ENCODE data around the gene LIMS2.

The LIMS2 gene

DNA sequence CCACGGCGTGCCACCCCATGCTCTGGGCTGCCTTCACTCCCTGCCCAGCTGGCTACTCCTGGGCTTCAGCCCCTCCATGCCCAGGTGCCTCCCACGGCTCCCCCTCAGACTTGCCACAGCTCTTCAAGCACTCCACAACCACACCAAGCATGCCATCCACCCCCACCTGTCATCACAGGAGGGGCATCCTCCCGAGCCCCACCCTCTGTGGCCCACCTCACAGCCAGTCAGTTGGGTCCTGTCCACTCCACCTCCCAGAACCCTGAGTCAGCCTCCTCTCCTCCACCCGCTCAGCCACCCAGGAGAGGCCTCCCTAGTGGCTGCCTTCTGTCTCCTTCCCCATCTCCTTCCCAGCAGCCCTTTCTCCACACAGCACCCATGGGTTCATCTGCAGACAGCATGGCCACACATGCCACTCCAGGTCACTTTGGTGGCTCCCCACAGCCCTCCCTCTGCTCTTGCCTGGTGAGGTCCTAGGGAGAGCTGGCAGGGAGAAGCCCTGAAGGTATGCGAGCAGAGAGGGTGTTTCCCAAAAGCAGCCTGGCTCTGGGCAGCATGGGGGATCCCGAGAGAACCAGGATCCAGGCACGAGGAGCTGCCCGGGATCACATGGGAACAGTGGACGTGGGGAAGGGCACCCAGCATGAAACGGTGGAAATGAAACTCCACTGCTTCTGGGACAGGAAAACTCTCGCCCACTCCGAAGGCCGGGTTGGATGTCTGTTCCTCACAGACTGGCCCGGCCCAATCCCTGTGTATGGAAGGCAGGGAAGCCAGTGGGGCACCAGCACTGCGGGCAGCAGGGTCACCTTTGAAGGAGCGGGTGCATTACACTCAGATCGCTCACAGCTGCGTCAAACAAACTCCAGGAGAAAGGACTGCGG lies 2.7 kb downstream of the LIMS2 start:
- H3K27ac ChIP-seq (ENCODE audit: low read depth, low read length), result no peak overlapping the region
- H3K9me3 ChIP-seq (ENCODE audit: control insufficient read depth, insufficient read depth, low read length), result no peaks in the 10 kb centered on the region
- H3K36me3 ChIP-seq (ENCODE audit: control insufficient read depth, insufficient read depth, low read length), result no peaks in the 10 kb centered on the region
- H3K4me1 ChIP-seq (ENCODE audit: control insufficient read depth, insufficient read depth, low read length), result peaks cover 8% of the 10 kb centered on the region
- H3K9ac ChIP-seq (ENCODE audit: low read depth, low read length), result no peak overlapping the region
- peaks cover 47% of the 10 kb centered on the region for H3K27me3 ChIP-seq (ENCODE audit: control insufficient read depth, insufficient read depth, low read length)
- H3K4me3 ChIP-seq (ENCODE audit: low read depth, low read length), result no peak overlapping the region

DNA sequence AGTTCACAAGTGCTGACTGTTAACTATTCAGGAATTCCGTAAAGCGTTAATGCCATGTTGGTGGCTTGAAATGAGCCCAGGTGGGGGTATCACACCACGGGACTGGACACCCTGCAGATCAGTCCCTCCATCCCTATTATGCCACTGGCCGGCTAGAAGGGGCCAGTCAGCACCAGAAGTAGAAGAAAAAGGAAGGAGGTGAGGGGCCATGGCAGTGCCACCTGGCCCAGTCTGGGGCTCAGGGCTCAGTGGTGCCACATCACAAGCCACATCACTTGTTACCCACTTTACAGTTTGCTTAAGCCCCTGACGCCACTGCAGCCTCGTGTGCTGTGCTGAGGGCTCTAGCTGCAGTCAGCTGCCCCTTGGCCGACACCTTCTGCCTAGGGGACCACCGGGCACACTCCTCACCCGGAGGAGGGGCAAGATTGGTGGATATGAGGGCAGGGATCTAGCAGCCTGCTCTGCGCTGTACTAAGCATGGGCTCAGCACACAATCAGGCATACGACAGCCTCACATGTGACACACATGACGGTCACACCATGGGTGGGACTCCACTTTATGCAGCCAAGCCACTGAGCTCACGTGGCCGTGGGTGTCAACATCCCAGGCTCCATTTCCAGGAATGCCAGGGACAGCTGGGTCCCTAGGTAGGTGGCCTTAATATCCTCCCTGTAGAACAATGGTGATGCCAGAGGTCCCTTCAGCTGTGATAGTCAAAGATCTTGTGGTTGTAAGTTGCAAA lies 3.6 kb downstream of the LIMS2 start:
- no peak overlapping the region for H3K27ac ChIP-seq (ENCODE audit: low read depth, low read length)
- peaks cover 40% of the 10 kb centered on the region for H3K27me3 ChIP-seq (ENCODE audit: control insufficient read depth, insufficient read depth, low read length)
- no peak overlapping the region for H3K4me3 ChIP-seq (ENCODE audit: low read depth, low read length)
- peaks cover 8% of the 10 kb centered on the region for H3K4me1 ChIP-seq (ENCODE audit: control insufficient read depth, insufficient read depth, low read length)
- H3K36me3 ChIP-seq (ENCODE audit: control insufficient read depth, insufficient read depth, low read length), result no peaks in the 10 kb centered on the region
- H3K9ac ChIP-seq (ENCODE audit: low read depth, low read length), result no peak overlapping the region
- H3K9me3 ChIP-seq (ENCODE audit: control insufficient read depth, insufficient read depth, low read length), result no peaks in the 10 kb centered on the region

DNA sequence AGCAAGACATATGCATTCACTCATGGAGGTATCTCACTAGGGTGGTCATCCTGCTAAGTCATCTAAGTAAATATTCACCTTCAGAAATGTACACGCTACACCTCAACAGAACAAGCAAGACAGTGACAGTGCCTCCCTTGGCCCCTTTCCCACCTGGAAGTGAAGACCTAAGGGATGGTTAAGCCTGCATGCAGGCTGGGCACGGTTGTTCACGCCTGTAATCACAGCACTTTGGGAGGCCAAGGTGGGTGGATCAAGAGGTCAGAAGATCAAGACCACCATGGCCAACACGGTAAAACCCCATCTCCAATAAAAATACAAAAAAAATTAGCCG lies 4.4 kb downstream of the LIMS2 start:
- Histone ChIP-seq H3K4me3 (ENCODE audit: low read depth, low read length) (no peak overlapping the region), H3K36me3 (ENCODE audit: control insufficient read depth, insufficient read depth, low read length) (no peaks in the 10 kb centered on the region), H3K9me3 (ENCODE audit: control insufficient read depth, insufficient read depth, low read length) (no peaks in the 10 kb centered on the region), H3K27me3 (ENCODE audit: control insufficient read depth, insufficient read depth, low read length) (peaks cover 40% of the 10 kb centered on the region), H3K27ac (ENCODE audit: low read depth, low read length) (no peak overlapping the region), H3K9ac (ENCODE audit: low read depth, low read length) (no peak overlapping the region), H3K4me1 (ENCODE audit: control insufficient read depth, insufficient read depth, low read length) (peaks cover 6% of the 10 kb centered on the region)

DNA sequence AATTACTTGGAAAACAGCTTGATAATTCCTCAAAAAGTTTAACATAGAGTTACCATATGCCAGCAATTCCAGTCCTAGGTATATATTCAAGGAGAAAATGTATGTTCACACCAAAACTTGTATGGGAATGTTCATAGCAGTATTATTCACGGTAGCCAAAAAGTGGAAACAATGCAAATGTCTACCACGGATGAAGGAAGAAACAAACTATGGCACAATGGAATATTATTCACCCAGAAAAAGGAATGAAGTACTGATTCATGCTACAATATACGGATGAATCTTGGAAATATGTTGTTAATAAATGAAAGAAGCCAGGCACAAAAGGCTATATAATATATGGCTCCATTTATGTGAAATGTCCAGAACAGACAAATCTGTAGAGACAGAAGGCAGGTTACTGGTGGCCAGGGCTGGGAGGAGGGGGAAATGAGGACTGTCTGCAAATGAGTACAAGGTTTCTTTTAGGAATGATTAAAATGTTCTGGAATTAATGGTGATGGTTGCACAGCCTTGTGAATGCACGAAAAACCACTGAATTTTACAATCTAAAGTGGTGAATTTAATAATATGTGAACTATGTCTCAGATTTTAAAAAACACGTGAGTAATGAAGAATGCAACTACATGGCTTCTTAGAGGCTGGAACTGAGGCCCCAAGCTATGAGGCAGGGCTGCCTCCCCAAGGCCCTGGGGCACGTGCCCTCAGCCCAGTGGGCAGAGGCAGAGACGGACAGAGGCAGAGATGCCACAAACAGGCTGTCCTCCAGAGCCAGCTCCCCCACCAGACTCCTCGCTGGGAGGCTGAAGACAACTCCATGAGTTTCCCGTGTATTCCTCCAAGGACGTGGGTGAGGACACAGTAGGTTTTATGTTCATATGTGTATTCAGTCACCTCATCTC lies 5.0 kb downstream of the LIMS2 start:
- H3K36me3 ChIP-seq (ENCODE audit: control insufficient read depth, insufficient read depth, low read length), result no peaks in the 10 kb centered on the region
- no peak overlapping the region for H3K27ac ChIP-seq (ENCODE audit: low read depth, low read length)
- no peak overlapping the region for H3K4me3 ChIP-seq (ENCODE audit: low read depth, low read length)
- no peak overlapping the region for H3K9ac ChIP-seq (ENCODE audit: low read depth, low read length)
- peaks cover 4% of the 10 kb centered on the region; the same call in 1 of the 2 replicates for H3K4me1 ChIP-seq (ENCODE audit: control insufficient read depth, insufficient read depth, low read length)
- peaks cover 41% of the 10 kb centered on the region for H3K27me3 ChIP-seq (ENCODE audit: control insufficient read depth, insufficient read depth, low read length)
- no peaks in the 10 kb centered on the region for H3K9me3 ChIP-seq (ENCODE audit: control insufficient read depth, insufficient read depth, low read length)

DNA sequence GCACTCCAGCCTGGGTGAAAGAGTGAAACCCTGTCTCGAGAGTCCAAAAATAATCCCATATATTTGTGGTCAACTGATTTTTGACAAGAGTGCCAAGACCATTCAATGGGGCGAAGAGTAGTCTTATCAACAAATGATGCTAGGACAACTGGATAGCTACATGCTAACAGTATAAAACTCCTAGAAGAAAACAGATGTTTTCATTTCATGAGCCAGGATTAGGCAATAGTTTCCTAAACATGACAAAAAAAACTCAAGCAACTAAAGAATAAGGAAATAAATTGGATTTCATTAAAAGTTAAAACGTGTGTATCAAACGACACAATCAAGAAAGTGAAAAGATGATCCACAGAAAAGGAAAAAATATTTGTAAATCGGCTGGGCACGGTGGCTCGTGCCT lies 6.3 kb downstream of the LIMS2 start:
- H3K9me3 ChIP-seq (ENCODE audit: control insufficient read depth, insufficient read depth, low read length), result no peaks in the 10 kb centered on the region
- no peaks in the 10 kb centered on the region for H3K36me3 ChIP-seq (ENCODE audit: control insufficient read depth, insufficient read depth, low read length)
- H3K27me3 ChIP-seq (ENCODE audit: control insufficient read depth, insufficient read depth, low read length), result peaks cover 45% of the 10 kb centered on the region
- H3K9ac ChIP-seq (ENCODE audit: low read depth, low read length), result no peak overlapping the region
- H3K27ac ChIP-seq (ENCODE audit: low read depth, low read length), result no peak overlapping the region
- H3K4me3 ChIP-seq (ENCODE audit: low read depth, low read length), result no peak overlapping the region
- H3K4me1 ChIP-seq (ENCODE audit: control insufficient read depth, insufficient read depth, low read length), result no peaks in the 10 kb centered on the region

DNA sequence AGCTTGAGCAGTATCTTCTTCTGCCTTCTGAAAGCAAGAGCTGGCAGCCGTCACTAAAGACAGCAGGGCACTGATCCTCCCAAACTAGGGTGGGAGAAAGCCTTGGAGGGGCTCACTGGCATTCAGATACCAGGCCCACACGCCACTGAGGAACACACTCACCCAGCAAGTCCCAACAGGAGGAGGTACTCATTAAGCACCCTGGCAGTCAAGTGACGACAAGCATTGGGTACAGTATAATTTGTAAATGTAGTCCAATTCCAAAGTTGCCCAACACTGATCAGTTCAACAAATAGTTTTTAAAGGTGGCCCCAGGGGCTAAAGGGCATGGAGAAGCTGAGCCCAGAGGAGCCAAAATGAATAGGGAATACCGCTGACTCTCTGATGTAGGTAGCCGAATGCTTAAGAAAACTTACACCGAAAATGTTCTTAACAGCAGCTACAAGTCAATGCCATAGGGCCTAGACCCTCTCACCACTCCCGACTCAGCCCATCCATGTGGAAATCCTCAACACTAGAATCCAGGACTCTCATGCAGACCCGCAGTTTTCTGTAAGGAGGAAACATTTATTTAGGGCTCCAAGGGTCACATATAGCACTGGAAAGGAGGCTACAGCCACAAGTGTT lies 9.9 kb downstream of the LIMS2 start:
- H3K9me3 ChIP-seq (ENCODE audit: control insufficient read depth, insufficient read depth, low read length), result no peaks in the 10 kb centered on the region
- no peaks in the 10 kb centered on the region for H3K4me1 ChIP-seq (ENCODE audit: control insufficient read depth, insufficient read depth, low read length)
- H3K36me3 ChIP-seq (ENCODE audit: control insufficient read depth, insufficient read depth, low read length), result no peaks in the 10 kb centered on the region
- no peak overlapping the region for H3K9ac ChIP-seq (ENCODE audit: low read depth, low read length)
- no peak overlapping the region for H3K4me3 ChIP-seq (ENCODE audit: low read depth, low read length)
- H3K27me3 ChIP-seq (ENCODE audit: control insufficient read depth, insufficient read depth, low read length), result peaks cover 39% of the 10 kb centered on the region
- no peak overlapping the region for H3K27ac ChIP-seq (ENCODE audit: low read depth, low read length)

DNA sequence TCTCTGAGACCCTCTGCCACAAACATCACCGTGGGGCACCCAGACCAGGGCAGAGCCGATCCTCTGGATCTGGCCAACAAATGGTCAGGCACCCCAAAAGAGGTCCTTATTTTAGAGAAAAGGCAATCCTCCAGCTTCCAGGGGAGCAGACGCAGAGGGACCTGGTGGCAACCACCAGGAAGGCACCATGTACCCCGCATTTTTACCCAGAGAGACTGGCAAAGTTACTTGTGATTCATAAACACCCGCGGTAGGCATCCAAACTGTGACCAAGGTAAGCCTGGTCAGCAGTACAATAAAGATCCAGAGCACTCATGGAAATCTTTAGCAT lies 10.5 kb downstream of the LIMS2 start:
- Histone ChIP-seq H3K4me3 (ENCODE audit: low read depth, low read length) (no peak overlapping the region), H3K27me3 (ENCODE audit: control insufficient read depth, insufficient read depth, low read length) (peaks cover 39% of the 10 kb centered on the region), H3K9ac (ENCODE audit: low read depth, low read length) (no peak overlapping the region), H3K36me3 (ENCODE audit: control insufficient read depth, insufficient read depth, low read length) (no peaks in the 10 kb centered on the region), H3K27ac (ENCODE audit: low read depth, low read length) (no peak overlapping the region), H3K4me1 (ENCODE audit: control insufficient read depth, insufficient read depth, low read length) (no peaks in the 10 kb centered on the region), H3K9me3 (ENCODE audit: control insufficient read depth, insufficient read depth, low read length) (no peaks in the 10 kb centered on the region)

DNA sequence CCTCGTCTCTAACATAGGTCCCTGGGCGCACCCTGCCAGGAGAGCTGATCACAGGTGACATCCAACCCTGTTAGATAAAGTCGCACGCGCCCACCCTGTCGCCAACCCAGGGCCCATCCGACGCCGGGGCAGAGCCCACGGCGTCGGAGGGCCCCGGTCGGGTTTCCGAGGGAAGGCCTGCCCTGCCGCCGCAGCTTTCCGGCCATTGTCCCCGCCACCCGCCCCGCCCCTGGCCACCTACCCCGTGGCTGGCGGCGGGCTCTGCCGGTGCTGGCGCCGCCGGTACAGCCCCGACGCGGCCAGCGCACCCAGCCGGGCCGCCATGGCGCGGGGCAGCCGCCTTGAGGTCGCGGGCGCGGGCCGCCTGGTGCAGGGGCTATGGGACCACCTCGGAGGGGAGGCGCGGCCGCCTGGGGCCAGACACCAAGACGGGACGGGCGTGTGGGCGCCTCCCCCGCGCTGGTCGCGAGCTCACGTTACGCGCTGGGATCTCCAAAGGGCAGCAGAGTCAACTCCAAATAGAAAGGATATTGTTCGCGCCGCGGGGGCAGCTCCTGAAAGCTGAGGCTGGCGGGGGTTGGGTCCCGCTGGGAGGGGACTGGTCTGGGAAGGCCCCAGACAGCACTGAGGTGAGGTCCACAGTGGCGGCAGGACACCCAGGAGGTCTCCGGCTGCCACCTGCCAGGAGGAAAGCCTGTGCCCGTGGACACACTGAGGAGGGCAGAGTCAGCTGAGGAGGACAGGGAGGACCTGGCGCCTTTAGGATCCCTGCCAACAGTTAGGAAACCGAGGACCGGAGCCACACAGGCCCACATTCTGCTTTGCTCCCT lies 11.1 kb downstream of the LIMS2 start:
- peak overlapping the region; percentile 56 for H3K4me3 ChIP-seq (ENCODE audit: low read depth, low read length)

DNA sequence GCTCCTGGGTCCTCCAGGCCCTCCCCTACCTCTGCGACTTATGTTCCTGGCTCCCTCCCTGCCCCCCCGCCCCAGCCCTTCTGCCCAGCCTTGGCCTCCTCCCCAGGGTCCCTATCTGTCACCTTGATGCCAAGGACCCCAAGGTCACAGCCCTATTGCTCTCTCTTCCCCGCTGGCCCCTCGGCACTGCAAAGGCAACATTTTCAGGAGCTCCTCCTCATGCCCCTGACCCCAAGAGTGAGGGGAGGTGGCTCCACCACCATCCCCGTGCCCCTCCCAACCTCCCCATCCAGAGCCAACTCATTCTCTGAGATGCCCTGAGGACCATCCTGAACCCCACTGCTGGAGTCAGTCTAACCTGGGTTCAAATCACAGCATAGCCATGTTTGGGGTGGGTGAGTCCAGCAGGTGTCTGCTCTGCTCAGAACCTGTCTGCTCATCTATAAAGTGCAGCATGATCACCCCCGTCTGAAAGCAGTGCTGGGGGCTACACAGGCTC lies 11.7 kb downstream of the LIMS2 start:
- Histone ChIP-seq H3K27ac (ENCODE audit: low read depth, low read length) (no peak overlapping the region), H3K27me3 (ENCODE audit: control insufficient read depth, insufficient read depth, low read length) (peaks cover 39% of the 10 kb centered on the region), H3K4me3 (ENCODE audit: low read depth, low read length) (peak overlapping the region; percentile 56; the same call in 1 of the 2 replicates), H3K36me3 (ENCODE audit: control insufficient read depth, insufficient read depth, low read length) (no peaks in the 10 kb centered on the region), H3K9me3 (ENCODE audit: control insufficient read depth, insufficient read depth, low read length) (no peaks in the 10 kb centered on the region), H3K9ac (ENCODE audit: low read depth, low read length) (no peak overlapping the region), H3K4me1 (ENCODE audit: control insufficient read depth, insufficient read depth, low read length) (no peaks in the 10 kb centered on the region)

More for the DNA sequence above, 11.1 kb downstream of the LIMS2 start:
- Histone ChIP-seq H3K27ac (ENCODE audit: low read depth, low read length) (no peak overlapping the region), H3K27me3 (ENCODE audit: control insufficient read depth, insufficient read depth, low read length) (peaks cover 39% of the 10 kb centered on the region), H3K9ac (ENCODE audit: low read depth, low read length) (no peak overlapping the region), H3K9me3 (ENCODE audit: control insufficient read depth, insufficient read depth, low read length) (no peaks in the 10 kb centered on the region), H3K36me3 (ENCODE audit: control insufficient read depth, insufficient read depth, low read length) (no peaks in the 10 kb centered on the region), H3K4me1 (ENCODE audit: control insufficient read depth, insufficient read depth, low read length) (no peaks in the 10 kb centered on the region)

Data from HUES48 (cell line).